ENCODE results near the gene STX1B. TPM values are rescaled to one million over a fixed set of nuclear protein-coding genes. Genes with fewer than 3 reads are reported as not detected.

STX1B gene
- total RNA-seq, 3 donors from 2014 or later = 1.6 to 2.6 (median 2.6) TPM

DNA sequence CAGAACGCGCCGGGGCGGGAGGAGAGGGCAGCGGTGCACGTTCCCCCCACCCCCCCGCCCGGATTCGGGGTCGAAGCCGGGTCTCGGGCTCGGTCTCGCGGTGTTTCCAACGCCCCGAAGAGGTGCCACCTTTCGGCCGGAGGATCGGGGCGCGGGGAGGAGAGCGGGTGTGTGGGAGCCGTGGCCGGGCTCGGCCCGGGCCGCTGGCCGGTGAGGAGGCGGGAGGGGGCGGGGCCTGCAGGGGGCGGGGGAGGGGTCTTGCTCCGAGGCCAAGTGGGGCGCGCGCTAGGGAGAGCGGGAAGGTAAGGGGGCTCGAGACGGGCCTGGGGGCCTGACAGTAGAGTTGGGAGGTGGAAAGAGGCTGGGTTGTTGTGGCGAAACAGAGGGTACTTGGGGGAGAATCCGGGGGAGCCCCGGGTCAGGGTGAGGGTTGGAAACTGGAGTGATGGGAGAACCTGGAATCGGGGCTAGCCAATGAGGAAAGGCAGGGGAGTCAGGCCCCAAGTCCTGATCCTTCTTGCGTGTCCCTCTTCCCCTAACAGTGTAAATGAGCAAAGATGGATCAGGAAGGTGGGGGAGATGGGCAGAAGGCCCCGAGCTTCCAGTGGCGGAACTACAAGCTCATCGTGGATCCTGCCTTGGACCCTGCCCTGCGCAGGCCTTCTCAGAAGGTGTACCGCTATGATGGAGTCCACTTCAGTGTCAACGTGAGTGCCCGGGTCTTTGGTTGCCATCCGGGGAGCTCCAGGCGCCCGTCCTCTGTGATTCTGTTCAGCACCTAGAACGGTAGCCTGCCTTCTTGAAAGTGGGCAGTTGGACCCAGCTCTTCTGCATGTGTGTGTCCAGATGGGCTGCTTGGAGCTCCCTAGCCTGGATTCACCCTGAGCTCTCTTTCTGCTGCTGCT, 52.0 kb downstream of the STX1B start:
- peak overlapping the region; percentile 97 to 98 for H3K27ac ChIP-seq
- H3K4me1 ChIP-seq = peaks cover 0 to 7% of the 10 kb centered on the region in 2 donors
- H3K27me3 ChIP-seq = no peaks in the 10 kb centered on the region
- H3K36me3 ChIP-seq = no peaks in the 10 kb centered on the region
- peak overlapping the region; percentile 68 to 84 (median 83) for H3K4me3 ChIP-seq
- intact Hi-C loops (cut with DNase I; ENCODE audit: low total_unique reads) = no loop called here
- TF ChIP-seq POLR2A (IDR thresholded peaks at IDR 0.05) (no peak), POLR2AphosphoS5 (IDR thresholded peaks at IDR 0.05) (no peak), CTCF (IDR thresholded peaks at IDR 0.05) (no peak)
- H3K9me3 ChIP-seq = no peaks in the 10 kb centered on the region
- no peak for DNase-seq (ENCODE audit: low spot score in 2 of 2)

- Histone ChIP-seq H3K4me3 (peak within 1 kb of the TSS; percentile 68 to 84 (median 83)), H3K27me3 (no peaks in the 10 kb centered on the region), H3K36me3 (no peaks in the 10 kb centered on the region), H3K27ac (peak within 1 kb of the TSS; percentile 97 to 98), H3K9me3 (no peaks in the 10 kb centered on the region), H3K4me1 (peaks cover 0 to 7% of the 10 kb centered on the region in 2 donors)
- intact Hi-C loops (cut with DNase I; ENCODE audit: low total_unique reads) = no loop called here
- peak; percentile 95 to 98 for DNase-seq (ENCODE audit: low spot score in 2 of 2)
- TF ChIP-seq CTCF (IDR thresholded peaks at IDR 0.05) (peak in 2 of 3 donors; percentile 25 to 49), POLR2AphosphoS5 (IDR thresholded peaks at IDR 0.05) (peak; percentile 66 to 85 (median 80)), POLR2A (IDR thresholded peaks at IDR 0.05) (no peak)
Measured at GRCh38 chr16:30957456-30958174, 52.8 kb downstream of the STX1B start, which contains the start of gene SETD1A. SETD1A (plus strand) TSS chr16:30957754; CDS start chr16:30958732, 978 bp downstream.

DNA sequence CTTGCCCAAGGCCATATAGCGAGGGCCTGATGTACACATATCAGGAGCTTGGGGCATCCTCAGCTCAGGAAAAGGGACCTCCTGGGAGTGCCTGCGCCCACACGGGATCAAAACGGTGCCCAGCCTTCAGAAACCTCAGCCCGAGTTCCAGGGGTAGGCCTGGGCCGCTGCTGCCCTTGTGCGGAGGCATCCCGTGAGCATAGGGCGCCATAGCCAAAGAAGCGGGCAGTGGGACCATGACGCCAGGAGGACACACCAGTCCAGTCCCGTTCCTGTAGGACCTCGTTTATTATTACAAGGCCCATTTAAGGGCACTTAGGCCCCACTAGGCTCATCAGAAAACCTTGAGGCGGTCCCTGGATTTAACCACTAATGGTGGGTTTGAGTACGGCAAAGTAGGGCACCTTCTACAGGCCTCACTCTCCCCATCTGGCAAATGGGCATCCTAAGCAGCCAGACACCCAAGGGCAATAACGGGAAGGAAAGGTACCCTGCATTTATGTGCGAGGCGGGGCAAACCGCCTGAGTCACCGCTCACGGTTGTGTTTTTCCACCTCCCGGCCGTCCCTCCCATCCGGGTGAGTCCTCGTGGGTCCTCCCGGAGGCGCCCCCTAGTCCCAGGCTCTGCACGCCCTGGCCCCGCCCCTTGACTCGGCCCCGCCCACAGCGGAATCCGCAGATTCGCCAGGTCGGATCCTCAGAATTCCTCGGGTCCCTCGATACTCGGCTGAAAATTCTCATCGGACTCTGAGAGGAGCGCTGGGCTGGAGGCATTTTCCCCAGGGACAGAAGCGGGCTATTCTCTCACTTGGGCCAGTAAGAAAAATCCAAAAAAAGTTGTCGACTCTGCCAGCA, 53.6 kb downstream of the STX1B start:
- Histone ChIP-seq H3K9me3 (no peaks in the 10 kb centered on the region), H3K36me3 (no peaks in the 10 kb centered on the region), H3K4me3 (peak overlapping the region; percentile 68 to 84 (median 83)), H3K4me1 (peaks cover 0 to 7% of the 10 kb centered on the region in 2 donors), H3K27me3 (no peaks in the 10 kb centered on the region), H3K27ac (peak overlapping the region; percentile 97 to 98)
- intact Hi-C loops (cut with DNase I; ENCODE audit: low total_unique reads) = no loop called here
- TF ChIP-seq CTCF (IDR thresholded peaks at IDR 0.05) (no peak), POLR2A (IDR thresholded peaks at IDR 0.05) (peak; percentile 9)
- peak; percentile 57 to 81 for DNase-seq (ENCODE audit: low spot score in 2 of 2)

GRCh38 chr16:30954993-30955392, 55.4 kb downstream of the STX1B start:
- no peaks in the 10 kb centered on the region for H3K9me3 ChIP-seq
- no peak overlapping the region for H3K4me3 ChIP-seq
- peaks cover 7 to 21% of the 10 kb centered on the region in 2 donors for H3K4me1 ChIP-seq
- no peak overlapping the region for H3K27ac ChIP-seq
- TF ChIP-seq CTCF (IDR thresholded peaks at IDR 0.05) (no peak), POLR2A (IDR thresholded peaks at IDR 0.05) (no peak), POLR2AphosphoS5 (IDR thresholded peaks at IDR 0.05) (no peak)
- H3K27me3 ChIP-seq = no peaks in the 10 kb centered on the region
- no peak for DNase-seq (ENCODE audit: low spot score in 2 of 2)
- intact Hi-C loops (cut with DNase I; ENCODE audit: low total_unique reads) = no loop called here
- no peaks in the 10 kb centered on the region for H3K36me3 ChIP-seq

Data from breast epithelium (tissue), 4 donors.